ENCODE measurements around the gene IMPA2. TPM values are rescaled to one million over a fixed set of nuclear protein-coding genes. Genes with fewer than 3 reads are reported as not detected.
A peak's percentile ranks its signal among the peaks of the same experiment; 100 is the strongest.
"Not testable (repeated sequence)": the region's sequence is repeated elsewhere in the genome, so short reads cannot be mapped to it uniquely, and the experiment has no call there.

The IMPA2 gene
- total RNA-seq, 1 donor, result 41.5 TPM

DNA sequence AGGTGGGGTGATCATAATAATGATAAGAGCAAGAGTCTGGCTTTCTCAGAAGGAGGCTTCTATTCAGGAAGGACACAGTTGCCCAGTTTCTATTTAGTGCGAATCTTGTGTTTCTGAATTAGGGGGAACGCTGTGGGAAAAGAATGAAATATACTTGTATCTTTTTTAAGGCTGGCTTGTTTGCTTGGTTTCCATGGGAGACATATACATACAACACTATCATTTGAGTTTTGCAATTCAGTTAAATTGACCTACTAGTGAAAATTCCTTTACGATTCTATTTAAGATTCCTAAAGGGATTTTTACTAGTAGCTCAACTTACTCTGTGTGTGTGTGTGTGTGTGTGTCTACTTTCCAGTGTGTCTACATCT is 87.6 kb downstream of the IMPA2 start:
- peak overlapping the region; percentile 3 for H3K4me3 ChIP-seq (ENCODE audit: low read depth, low read length)
- TF ChIP-seq CTCF (IDR thresholded peaks at IDR 0.05; ENCODE audit: insufficient read depth, low read depth, low read length), result no peak
- DNase-seq (ENCODE audit: low read depth), result no peak

DNA sequence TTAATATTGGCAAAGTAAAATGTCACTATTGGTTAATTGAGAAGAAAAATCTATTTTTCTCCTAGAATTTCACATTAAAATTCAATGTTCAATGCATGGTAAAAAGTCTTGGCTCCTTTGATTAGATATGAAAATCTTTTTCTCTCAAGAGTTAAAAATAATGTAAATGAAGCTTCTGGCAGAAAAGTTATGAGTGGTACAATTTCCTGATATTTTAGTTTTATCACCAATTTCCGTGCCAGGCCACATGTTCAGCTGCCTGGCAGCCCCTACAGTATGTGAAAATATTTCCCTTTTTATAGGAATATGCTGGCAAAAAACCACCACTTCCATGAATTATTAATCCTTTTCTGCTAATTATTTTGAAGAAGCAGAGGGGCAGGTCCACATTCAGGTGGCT is 89.8 kb downstream of the IMPA2 start:
- not testable (repeated sequence) for DNase-seq (ENCODE audit: low read depth)

DNA sequence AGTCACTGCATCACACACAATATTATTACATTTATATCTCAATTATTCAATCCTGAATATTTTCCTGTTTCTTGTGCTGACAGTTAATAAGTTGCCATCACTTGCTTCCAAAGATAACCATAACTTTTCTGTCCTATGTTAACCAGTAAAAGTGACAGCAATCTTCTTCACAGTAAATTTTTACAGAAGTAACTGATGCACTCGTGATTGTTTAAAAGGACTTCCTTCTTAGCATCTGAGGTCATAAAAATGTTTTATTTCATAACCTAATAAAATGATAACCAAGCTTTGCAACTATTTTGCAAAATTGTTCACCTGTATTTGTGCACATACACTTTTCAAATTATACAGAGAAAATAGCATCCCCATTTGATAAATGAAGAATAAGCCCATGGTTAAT is 91.7 kb downstream of the IMPA2 start:
- no peak for TF ChIP-seq CTCF (IDR thresholded peaks at IDR 0.05; ENCODE audit: insufficient read depth, low read depth, low read length)
- DNase-seq (ENCODE audit: low read depth), result no peak
- no peak overlapping the region for H3K4me3 ChIP-seq (ENCODE audit: low read depth, low read length)

More for the DNA sequence above, 89.8 kb downstream of the IMPA2 start:
- H3K4me3 ChIP-seq (ENCODE audit: low read depth, low read length), result not testable (repeated sequence)

- no peak overlapping the region for H3K4me3 ChIP-seq (ENCODE audit: low read depth, low read length)
- TF ChIP-seq CTCF (IDR thresholded peaks at IDR 0.05; ENCODE audit: insufficient read depth, low read depth, low read length), result no peak
- no peak for DNase-seq (ENCODE audit: low read depth)
Measured at GRCh38 chr18:12074736-12075135, 93.4 kb downstream of the IMPA2 start.

DNA sequence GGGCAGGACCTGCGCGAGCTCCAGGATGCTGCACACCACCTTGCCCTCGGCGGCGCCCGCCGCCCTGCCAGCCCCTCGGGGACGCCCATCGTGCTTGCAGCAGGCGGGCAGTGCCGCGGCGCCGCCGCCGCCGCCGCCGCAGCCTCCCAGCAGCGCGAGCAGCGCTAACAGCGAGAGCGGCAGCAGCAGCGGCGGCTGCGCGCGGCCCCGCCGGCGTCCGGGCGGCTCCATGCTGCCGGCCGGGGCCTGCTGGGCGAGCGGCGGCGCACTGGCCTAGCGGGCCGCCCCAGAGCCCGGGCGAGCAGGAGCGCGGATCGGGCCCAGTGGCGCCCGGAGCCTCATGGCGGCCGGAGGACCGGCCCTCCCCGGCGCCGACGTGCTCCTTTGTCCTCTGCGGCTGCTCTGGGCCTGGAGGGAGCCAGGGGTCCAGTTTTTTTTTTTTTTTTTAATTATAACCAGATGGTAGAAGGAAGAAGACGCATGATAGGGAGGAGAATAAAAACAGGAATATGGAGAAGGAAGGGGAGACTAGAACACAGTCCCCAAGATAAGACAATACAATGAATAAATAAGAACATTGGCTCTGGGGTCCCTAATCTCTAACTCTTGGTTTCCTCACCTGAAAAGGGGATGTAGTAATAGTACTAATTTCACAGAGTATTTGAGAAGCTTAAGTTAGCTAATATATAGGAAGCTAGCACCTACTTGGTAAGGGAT is 95.3 kb downstream of the IMPA2 start:
- H3K4me3 ChIP-seq (ENCODE audit: low read depth, low read length), result peak overlapping the region; percentile 35
- peak; percentile 40 for DNase-seq (ENCODE audit: low read depth)
- TF ChIP-seq CTCF (IDR thresholded peaks at IDR 0.05; ENCODE audit: insufficient read depth, low read depth, low read length), result no peak

DNA sequence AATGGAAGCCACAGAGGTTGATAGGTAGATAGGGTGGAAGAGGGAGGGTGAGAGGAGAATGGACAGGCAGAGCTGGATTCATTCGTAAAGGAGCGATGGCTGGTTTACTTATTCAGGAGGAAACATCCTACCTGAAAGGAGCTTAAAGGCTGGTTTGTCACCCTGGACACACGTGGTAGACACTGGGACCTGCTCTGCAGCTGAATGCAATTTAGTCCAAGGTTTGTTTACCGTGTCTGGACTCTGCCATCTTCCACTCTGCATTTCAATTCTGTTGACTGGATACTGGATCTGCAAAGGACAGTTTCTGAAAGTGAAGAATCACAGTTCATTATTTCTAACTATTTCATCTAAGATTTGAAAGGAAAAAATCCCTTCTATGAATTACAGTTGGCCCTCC is 96.7 kb downstream of the IMPA2 start:
- DNase-seq (ENCODE audit: low read depth); H3K4me3 ChIP-seq (ENCODE audit: low read depth, low read length): not testable (repeated sequence)

- no peak overlapping the region for H3K4me3 ChIP-seq (ENCODE audit: low read depth, low read length)
- no peak for TF ChIP-seq CTCF (IDR thresholded peaks at IDR 0.05; ENCODE audit: insufficient read depth, low read depth, low read length)
- DNase-seq (ENCODE audit: low read depth), result peak; percentile 7
Measured at GRCh38 chr18:12079491-12080237, 98.4 kb downstream of the IMPA2 start.

Small RNAs within 50 kb of the gene (small RNA-seq; reads per million reads assigned to genes)
- gene AP001542.1, result not detected

Other genes with a start within 250 kb of the IMPA2 start
- gene CHMP1B, start 130.1 kb upstream of the IMPA2 start, total RNA-seq, result 38.7 and 40.6 TPM in 2 replicates
- 21.9 and 27.2 TPM in 2 replicates for gene MPPE1, start 73.2 kb upstream of the IMPA2 start, total RNA-seq
- not detected in 2 replicates for gene ANKRD62, start 112.3 kb downstream of the IMPA2 start, total RNA-seq